Testis (tissue), 2 donors: ENCODE measurements around the gene ARSI.

Source experiments
- POLR2A ChIP-seq: fragments of 450-650 bp; IDR thresholded peaks from one replicate; pipeline ENCODE4 v1.6.1; 2017; ENCODE audit warnings: antibody characterized with exemption, mild to moderate bottlenecking, moderate library complexity
- TF ChIP-seq, protein P1 (sequence below), 3 experiments: fragments of 450-650 bp in 2 of 3; fragments of 200-600 bp in 1 of 3; sonication (generic) in 1 of 3; IDR thresholded peaks; one replicate each; pipeline ENCODE4 v1.5.1; 2016 to 2019; ENCODE audit warnings: antibody characterized with exemption in 3 of 3, mild to moderate bottlenecking in 2 of 3, moderate library complexity in 1 of 3

DNA sequence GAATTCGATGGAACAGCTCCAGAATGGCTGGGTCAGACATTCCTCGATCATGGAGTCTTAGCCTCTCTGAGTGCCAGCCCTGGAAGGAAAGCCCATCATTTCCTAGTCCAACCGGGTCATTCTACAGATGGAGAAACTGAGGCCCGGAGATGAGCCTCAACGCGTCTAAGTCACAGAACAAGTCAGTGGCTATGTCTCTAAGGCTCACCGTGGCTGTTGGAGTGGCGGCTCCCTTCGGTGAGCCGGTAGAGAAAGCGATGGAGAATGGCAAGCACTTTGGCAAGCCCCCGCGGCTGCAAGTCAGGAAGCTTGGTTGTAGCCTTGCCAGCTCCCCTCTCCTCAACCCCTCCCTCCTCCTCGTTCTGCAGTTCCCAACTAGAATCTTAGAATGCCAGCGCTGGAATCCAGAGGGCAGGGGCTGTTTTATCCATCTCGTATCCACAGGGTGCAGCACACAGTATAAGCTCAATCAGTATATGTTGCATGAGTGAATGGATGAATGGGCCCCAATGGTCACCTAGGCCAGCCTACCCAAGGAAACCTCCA is 438 bp upstream of the ARSI start:
- TF ChIP-seq, protein P1, sequence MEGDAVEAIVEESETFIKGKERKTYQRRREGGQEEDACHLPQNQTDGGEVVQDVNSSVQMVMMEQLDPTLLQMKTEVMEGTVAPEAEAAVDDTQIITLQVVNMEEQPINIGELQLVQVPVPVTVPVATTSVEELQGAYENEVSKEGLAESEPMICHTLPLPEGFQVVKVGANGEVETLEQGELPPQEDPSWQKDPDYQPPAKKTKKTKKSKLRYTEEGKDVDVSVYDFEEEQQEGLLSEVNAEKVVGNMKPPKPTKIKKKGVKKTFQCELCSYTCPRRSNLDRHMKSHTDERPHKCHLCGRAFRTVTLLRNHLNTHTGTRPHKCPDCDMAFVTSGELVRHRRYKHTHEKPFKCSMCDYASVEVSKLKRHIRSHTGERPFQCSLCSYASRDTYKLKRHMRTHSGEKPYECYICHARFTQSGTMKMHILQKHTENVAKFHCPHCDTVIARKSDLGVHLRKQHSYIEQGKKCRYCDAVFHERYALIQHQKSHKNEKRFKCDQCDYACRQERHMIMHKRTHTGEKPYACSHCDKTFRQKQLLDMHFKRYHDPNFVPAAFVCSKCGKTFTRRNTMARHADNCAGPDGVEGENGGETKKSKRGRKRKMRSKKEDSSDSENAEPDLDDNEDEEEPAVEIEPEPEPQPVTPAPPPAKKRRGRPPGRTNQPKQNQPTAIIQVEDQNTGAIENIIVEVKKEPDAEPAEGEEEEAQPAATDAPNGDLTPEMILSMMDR (IDR thresholded peaks at IDR 0.05) = no peak
- TF ChIP-seq POLR2A = no peak
